CD4-positive, alpha-beta T cell (primary cell): ENCODE data around the gene NUP214. TPM values are rescaled to one million over a fixed set of nuclear protein-coding genes. Genes with fewer than 3 reads are reported as not detected.

Source experiments
- ATAC-seq: fragments of 200-7000 bp; cut with Tn5 transposase; one replicate; pipeline ENCODE4 v1.10.0; 2022; ENCODE audit warnings: mild to moderate bottlenecking; ENCODE audit not compliant: poor library complexity
- CTCF ChIA-PET: fragments of 350-600 bp; sonication (Branson Sonifier 250); formaldehyde crosslinking; loops from one replicate; lab custom pipeline; 2021; ENCODE audit warnings: antibody characterized with exemption, inconsistent platforms; lab: Charles Lee
- POLR2A ChIA-PET: fragments of 350-600 bp; sonication (Branson Sonifier 250); formaldehyde crosslinking; loops from one replicate; lab custom pipeline; 2021; ENCODE audit warnings: antibody characterized with exemption, inconsistent platforms; lab: Charles Lee
- DNase-seq, 14 experiments: peaks; one replicate each; pipeline ENCODE4 v3.0.0-alpha.2; 2013 to 2020; ENCODE audit warnings: mixed read lengths in 2 of 14
- H3K27ac ChIP-seq, 2 donors: one replicate each; pipeline versions ENCODE4 v1.5.1 to v1.7.0; 2013; ENCODE audit warnings: low read length in 2 of 2, low read depth in 1 of 2, mild to moderate bottlenecking in 1 of 2
- H3K27me3 ChIP-seq, 2 experiments: 1 replicate in 1 of 2; 2 replicates in 1 of 2; pipeline versions ENCODE4 v1.6.1 to v1.7.0; 2013; ENCODE audit warnings: low read length in 2 of 2, control low read depth in 1 of 2, mild to moderate bottlenecking in 1 of 2, moderate library complexity in 1 of 2; ENCODE audit not compliant: insufficient read depth in 2 of 2, control insufficient read depth in 1 of 2
- H3K36me3 ChIP-seq: one replicate; pipeline ENCODE4 v1.6.1; 2013; ENCODE audit warnings: low read length, control low read depth; ENCODE audit not compliant: insufficient read depth
- H3K4me1 ChIP-seq: one replicate; pipeline ENCODE4 v1.6.1; 2013; ENCODE audit warnings: low read length, control low read depth; ENCODE audit not compliant: insufficient read depth
- H3K4me3 ChIP-seq: one replicate; pipeline ENCODE4 v1.5.1; 2013; ENCODE audit warnings: mild to moderate bottlenecking, low read length, moderate library complexity
- H3K9me3 ChIP-seq, 2 experiments: 1 replicate in 1 of 2; 2 replicates in 1 of 2; pipeline versions ENCODE4 v1.6.1 to v1.7.0; 2013; ENCODE audit warnings: low read length in 2 of 2, mild to moderate bottlenecking in 2 of 2, control low read depth in 1 of 2, moderate library complexity in 1 of 2; ENCODE audit not compliant: control insufficient read depth in 1 of 2, insufficient read depth in 1 of 2
- H3K27ac Mint-ChIP-seq: one replicate; pipeline ENCODE4 v1.8.0; 2020; ENCODE audit warnings: mixed read lengths
- H3K27me3 Mint-ChIP-seq: one replicate; pipeline ENCODE4 v1.8.0; 2021; ENCODE audit warnings: mixed read lengths
- H3K36me3 Mint-ChIP-seq: one replicate; pipeline ENCODE4 v1.8.0; 2021; ENCODE audit warnings: low read depth, mixed read lengths
- H3K4me1 Mint-ChIP-seq: one replicate; pipeline ENCODE4 v1.8.0; 2021; ENCODE audit warnings: low read depth, mixed read lengths
- H3K4me3 Mint-ChIP-seq: one replicate; pipeline ENCODE4 v1.8.0; 2020; ENCODE audit warnings: mild to moderate bottlenecking, mixed read lengths
- H3K9me3 Mint-ChIP-seq: one replicate; pipeline ENCODE4 v1.8.0; 2020; ENCODE audit warnings: mixed read lengths
- CTCF ChIP-seq: fragments of 200-600 bp; IDR thresholded peaks from one replicate; pipeline ENCODE4 v1.8.0; 2022; ENCODE audit warnings: antibody characterized with exemption, mild to moderate bottlenecking
- intact Hi-C, 2 experiments: fragments of 100-400 bp; cut with DNase I in 1 of 2; cut with micrococcal nuclease in 1 of 2; formaldehyde crosslinking; loops; one replicate each; pipeline versions ENCODE4 v1.15.1 to v1.9.0; 2023 to 2025; cut with DNase I, micrococcal nuclease
- total RNA-seq, 174 experiments: library from RNA in 2 of 174; stranded (reverse) in 2 of 174; gene quantifications; one replicate each; pipeline ENCODE4 v1.2.3 and lab custom pipeline; 2021 to 2026

Gene NUP214
- total RNA-seq, 2 experiments from 2014 or later = 105 to 107 TPM

- no peaks in the 10 kb centered on the region for H3K27me3 ChIP-seq
- peaks cover 67% of the 10 kb centered on the region for H3K36me3 Mint-ChIP-seq
Measured at GRCh38 chr9:131274674-131275331, 149.4 kb downstream of the NUP214 start.

GRCh38 chr9:131275332-131276093 lies 150.1 kb downstream of the NUP214 start:
- Mint-ChIP-seq H3K36me3 (peaks cover 61% of the 10 kb centered on the region), H3K27me3 (no peaks in the 10 kb centered on the region), H3K4me1 (peaks cover 37% of the 10 kb centered on the region), H3K27ac (peak overlapping the region; percentile 100), H3K4me3 (peak overlapping the region; percentile 97), H3K9me3 (no peaks in the 10 kb centered on the region)
- no peak for TF ChIP-seq CTCF
- ChIA-PET CTCF (interaction anchor here (0.5 to 2.4 kb wide), 3 partner anchors 61 to 826 kb away, joined by 3 to 6 read pairs (median 3); no protein-coding TSS in a partner anchor), POLR2A (interaction anchor here (0.7 to 14.3 kb wide), 4 partner anchors 8 to 97 kb away, joined by 3 to 738 read pairs (median 78); no protein-coding TSS in a partner anchor)
- Histone ChIP-seq H3K4me1 (peaks cover 46% of the 10 kb centered on the region), H3K27ac (peak overlapping the region; percentile 83 to 94), H3K27me3 (no peaks in the 10 kb centered on the region), H3K9me3 (no peaks in the 10 kb centered on the region), H3K36me3 (peaks cover 37% of the 10 kb centered on the region), H3K4me3 (peak overlapping the region; percentile 99)
- DNase-seq (peak in 4 of 14 experiments; percentile 42 to 64 (median 48)), ATAC-seq (no peak)
- intact Hi-C loops = loop anchor here (2.0 to 10.0 kb wide), 8 partner anchors 19 to 148 kb away; partner anchors contain the start of gene NUP214 (in 1 of the 2)

More at GRCh38 chr9:131274674-131275331, 149.4 kb downstream of the NUP214 start:
- peaks cover 37% of the 10 kb centered on the region for H3K36me3 ChIP-seq
- Mint-ChIP-seq H3K27ac (peak overlapping the region; percentile 100), H3K4me3 (peak overlapping the region; percentile 97), H3K4me1 (peaks cover 44% of the 10 kb centered on the region), H3K9me3 (no peaks in the 10 kb centered on the region), H3K27me3 (no peaks in the 10 kb centered on the region)
- no peaks in the 10 kb centered on the region for H3K9me3 ChIP-seq
- H3K4me1 ChIP-seq = peaks cover 51% of the 10 kb centered on the region
- peak overlapping the region; percentile 99 for H3K4me3 ChIP-seq
- intact Hi-C loops = loop anchor here (2.0 to 10.0 kb wide), 7 partner anchors 18 to 148 kb away; partner anchors contain the start of gene NUP214 (in 1 of the 2)
- ChIA-PET POLR2A (interaction anchor here (0.7 to 14.3 kb wide), 4 partner anchors 7 to 96 kb away, joined by 3 to 738 read pairs (median 78); no protein-coding TSS in a partner anchor), CTCF (interaction anchor here (1.1 to 2.4 kb wide), 2 partner anchors 62 to 94 kb away, joined by 3 to 6 read pairs; no protein-coding TSS in a partner anchor)
- DNase-seq = peak in 3 of 14 experiments; percentile 31 to 42 (median 42)
- no peak for TF ChIP-seq CTCF
- H3K27ac ChIP-seq = peak overlapping the region; percentile 83 to 94
- no peak for ATAC-seq
